SU-DHL-6 (cell line): ENCODE data around the gene IGSF21.

Source experiments
- H2AFZ ChIP-seq: fragments of 200-600 bp; sonication (generic); 2 replicates; pipeline ENCODE4 v1.6.1; 2014; ENCODE audit warnings: low read depth, mild to moderate bottlenecking, moderate library complexity, mixed read lengths, antibody characterized with exemption, low read length; ENCODE audit not compliant: severe bottlenecking
- H3F3A ChIP-seq: fragments of 200-600 bp; shearing (Covaris generic); 2 replicates; pipeline ENCODE4 v1.6.0; 2016; ENCODE audit warnings: antibody characterized with exemption, mild to moderate bottlenecking; ENCODE audit not compliant: insufficient read depth
- H3K27ac ChIP-seq: fragments of 200-600 bp; sonication (generic); 2 replicates; pipeline ENCODE4 v1.5.1; 2016; ENCODE audit warnings: low read depth, mild to moderate bottlenecking, low read length, moderate library complexity, mixed read lengths
- H3K27me3 ChIP-seq: fragments of 200-600 bp; sonication (generic), shearing (Covaris generic); 2 replicates; pipeline ENCODE4 v1.6.0; 2014; ENCODE audit warnings: mild to moderate bottlenecking, low read length
- H3K36me3 ChIP-seq: fragments of 200-600 bp; sonication (generic); 2 replicates; pipeline ENCODE4 v1.6.1; 2014; ENCODE audit warnings: mild to moderate bottlenecking, low read length, mixed read lengths
- H3K4me2 ChIP-seq: fragments of 300-600, 200-600 bp; shearing (Covaris generic), sonication (generic); 2 replicates; pipeline ENCODE4 v1.6.0; 2014; ENCODE audit warnings: low read length, low read depth, mild to moderate bottlenecking; ENCODE audit not compliant: poor library complexity, severe bottlenecking
- H3K4me3 ChIP-seq: fragments of 200-600 bp; sonication (generic); 2 replicates; pipeline ENCODE4 v1.5.1; 2014; ENCODE audit warnings: antibody characterized with exemption, low read length, mild to moderate bottlenecking, mixed read lengths; ENCODE audit not compliant: insufficient read depth, poor library complexity, severe bottlenecking
- H3K79me2 ChIP-seq: fragments of 200-600 bp; sonication (generic); 2 replicates; pipeline ENCODE4 v1.6.1; 2014; ENCODE audit warnings: mild to moderate bottlenecking, low read length, moderate library complexity; ENCODE audit not compliant: insufficient read depth
- H3K9ac ChIP-seq: fragments of 200-600 bp; sonication (generic); 2 replicates; pipeline ENCODE4 v1.7.0; 2014; ENCODE audit warnings: mild to moderate bottlenecking, low read length
- H3K9me2 ChIP-seq: fragments of 200-600 bp; sonication (generic); replicated peaks from 2 replicates; pipeline ENCODE4 v1.6.1; 2014; ENCODE audit warnings: low read length; ENCODE audit not compliant: insufficient read depth
- H3K9me3 ChIP-seq: fragments of 200-600 bp; sonication (generic); 2 replicates; pipeline ENCODE4 v1.6.1; 2014; ENCODE audit warnings: low read length, mixed read lengths; ENCODE audit not compliant: insufficient read depth
- H4K20me1 ChIP-seq: fragments of 200-600 bp; sonication (generic); 2 replicates; pipeline ENCODE4 v1.6.1; 2014; ENCODE audit warnings: low read depth, mild to moderate bottlenecking, antibody characterized with exemption, low read length, moderate library complexity, mixed read lengths
- CTCF ChIP-seq: fragments of 200-600 bp; sonication (generic); IDR thresholded peaks from one replicate; pipeline ENCODE4 v1.5.1; 2017; ENCODE audit warnings: antibody characterized with exemption, mild to moderate bottlenecking, low read length, moderate library complexity; ENCODE audit not compliant: insufficient read depth, poor library complexity, severe bottlenecking
- EZH2phosphoT487 ChIP-seq: fragments of 200-600 bp; sonication (generic), shearing (Covaris generic); conservative IDR thresholded peaks from 2 replicates; pipeline ENCODE4 v1.6.1; 2018; ENCODE audit warnings: mild to moderate bottlenecking, antibody characterized with exemption, low read length, moderate library complexity, mixed read lengths

IGSF21 gene

GRCh38 chr1:18144916-18145647, 37.5 kb downstream of the IGSF21 start:
- H4K20me1 ChIP-seq = no peaks in the 10 kb centered on the region
- H3K79me2 ChIP-seq = no peaks in the 10 kb centered on the region
- TF ChIP-seq CTCF = no peak
- TF ChIP-seq EZH2phosphoT487 = no peak
- no peaks in the 10 kb centered on the region for H3K36me3 ChIP-seq
- H3F3A ChIP-seq = no peaks in the 10 kb centered on the region
- H3K27me3 ChIP-seq = no peaks in the 10 kb centered on the region
- H3K4me3 ChIP-seq = no peak overlapping the region
- H3K4me2 ChIP-seq = no peak overlapping the region
- H3K27ac ChIP-seq = no peak overlapping the region
- no peaks in the 10 kb centered on the region for H3K9me2 ChIP-seq
- no peak overlapping the region for H2AFZ ChIP-seq
- H3K9me3 ChIP-seq = no peaks in the 10 kb centered on the region
- H3K9ac ChIP-seq = no peak overlapping the region

- no peaks in the 10 kb centered on the region for H4K20me1 ChIP-seq
- no peak overlapping the region for H3K4me2 ChIP-seq
- no peak overlapping the region for H3K9ac ChIP-seq
- H3K27ac ChIP-seq = no peak overlapping the region
- no peaks in the 10 kb centered on the region for H3K27me3 ChIP-seq
- H3K79me2 ChIP-seq = no peaks in the 10 kb centered on the region
- H3K9me2 ChIP-seq = no peaks in the 10 kb centered on the region
- TF ChIP-seq CTCF = no peak
- TF ChIP-seq EZH2phosphoT487 = no peak
- H2AFZ ChIP-seq = no peak overlapping the region
- H3K36me3 ChIP-seq = no peaks in the 10 kb centered on the region
- H3F3A ChIP-seq = no peaks in the 10 kb centered on the region
- no peak overlapping the region for H3K4me3 ChIP-seq
- H3K9me3 ChIP-seq = no peaks in the 10 kb centered on the region
These were observed 38.4 kb downstream of the IGSF21 start for GRCh38 chr1:18145851-18146618.

- H2AFZ ChIP-seq = no peak overlapping the region
- no peak overlapping the region for H3K9ac ChIP-seq
- no peak overlapping the region for H3K4me2 ChIP-seq
- no peaks in the 10 kb centered on the region for H3K36me3 ChIP-seq
- no peaks in the 10 kb centered on the region for H3K27me3 ChIP-seq
- H3K9me2 ChIP-seq = no peaks in the 10 kb centered on the region
- H3K4me3 ChIP-seq = no peak overlapping the region
- H3K79me2 ChIP-seq = no peaks in the 10 kb centered on the region
- no peak for TF ChIP-seq EZH2phosphoT487
- TF ChIP-seq CTCF = no peak
- no peaks in the 10 kb centered on the region for H4K20me1 ChIP-seq
- H3K27ac ChIP-seq = no peak overlapping the region
- H3F3A ChIP-seq = no peaks in the 10 kb centered on the region
- no peaks in the 10 kb centered on the region for H3K9me3 ChIP-seq
These were observed 39.3 kb downstream of the IGSF21 start for GRCh38 chr1:18146886-18147285.
